Measurements from ENCODE around the gene ABL2.
A peak's percentile ranks its signal among the peaks of the same experiment; 100 is the strongest.

ABL2 gene

GRCh38 chr1:179119513-179119912, 110.0 kb downstream of the ABL2 start:
- H3K4me3 ChIP-seq (ENCODE audit: control insufficient read depth, low read depth, low read length): no peak overlapping the region
- DNase-seq (ENCODE audit: low read depth): no peak
- no peak for TF ChIP-seq CTCF (conservative IDR thresholded peaks at IDR 0.05; ENCODE audit: control insufficient read depth, insufficient read depth, low read depth, low read length)

- no peak for TF ChIP-seq CTCF (conservative IDR thresholded peaks at IDR 0.05; ENCODE audit: control insufficient read depth, insufficient read depth, low read depth, low read length)
- H3K4me3 ChIP-seq (ENCODE audit: control insufficient read depth, low read depth, low read length): no peak overlapping the region
- DNase-seq (ENCODE audit: low read depth): no peak
Observed at GRCh38 chr1:179115181-179115580, 114.3 kb downstream of the ABL2 start.

- no peak for DNase-seq (ENCODE audit: low read depth)
- no peak overlapping the region for H3K4me3 ChIP-seq (ENCODE audit: control insufficient read depth, low read depth, low read length)
- no peak for TF ChIP-seq CTCF (conservative IDR thresholded peaks at IDR 0.05; ENCODE audit: control insufficient read depth, insufficient read depth, low read depth, low read length)
Observed at GRCh38 chr1:179108644-179109043, 120.8 kb downstream of the ABL2 start.

- no peak for TF ChIP-seq CTCF (conservative IDR thresholded peaks at IDR 0.05; ENCODE audit: control insufficient read depth, insufficient read depth, low read depth, low read length)
Observed at GRCh38 chr1:179107706-179108629, 121.5 kb downstream of the ABL2 start.

GRCh38 chr1:179105393-179105792, 124.1 kb downstream of the ABL2 start:
- no peak overlapping the region for H3K4me3 ChIP-seq (ENCODE audit: control insufficient read depth, low read depth, low read length)
- peak; percentile 43 for TF ChIP-seq CTCF (conservative IDR thresholded peaks at IDR 0.05; ENCODE audit: control insufficient read depth, insufficient read depth, low read depth, low read length)
- DNase-seq (ENCODE audit: low read depth): no peak

More at GRCh38 chr1:179107706-179108629, 121.5 kb downstream of the ABL2 start:
- no peak overlapping the region for H3K4me3 ChIP-seq (ENCODE audit: control insufficient read depth, low read depth, low read length)
- no peak for DNase-seq (ENCODE audit: low read depth)

GRCh38 chr1:179104611-179105250, 124.7 kb downstream of the ABL2 start:
- no peak for DNase-seq (ENCODE audit: low read depth)
- no peak overlapping the region for H3K4me3 ChIP-seq (ENCODE audit: control insufficient read depth, low read depth, low read length)
- TF ChIP-seq CTCF (conservative IDR thresholded peaks at IDR 0.05; ENCODE audit: control insufficient read depth, insufficient read depth, low read depth, low read length): no peak
